T-helper 2 cell (primary cell): ENCODE results near the gene LPO.

ENCODE experiments used
- DNase-seq, 5 experiments: peaks; one replicate each; pipeline versions ENCODE4 v3.0.0 to v3.0.0-alpha.2; 2012 to 2022

The LPO gene

GRCh38 chr17:58229881-58230280 is 8.5 kb upstream of the LPO start:
- no peak for DNase-seq

DNA sequence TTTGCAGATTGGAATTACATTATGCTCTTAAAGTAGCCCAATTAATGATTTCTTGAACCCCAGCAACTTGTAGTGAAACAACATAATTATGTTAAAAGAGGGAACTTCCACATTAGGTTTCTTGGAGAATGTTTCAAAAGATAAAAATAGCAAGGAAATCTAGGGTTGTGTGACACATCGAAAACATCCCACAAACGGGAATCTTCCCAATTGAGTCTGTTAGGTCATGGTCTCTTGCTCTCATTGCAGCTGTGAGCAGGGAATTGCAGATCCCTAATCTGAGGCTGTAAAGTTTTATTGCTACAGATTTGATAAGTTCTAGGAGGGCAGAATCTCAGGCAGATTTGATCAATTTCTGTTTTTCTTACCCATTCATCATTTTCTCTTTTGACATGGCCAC is 6.7 kb upstream of the LPO start:
- no peak for DNase-seq

GRCh38 chr17:58232707-58233156 is 5.7 kb upstream of the LPO start:
- no peak for DNase-seq

DNA sequence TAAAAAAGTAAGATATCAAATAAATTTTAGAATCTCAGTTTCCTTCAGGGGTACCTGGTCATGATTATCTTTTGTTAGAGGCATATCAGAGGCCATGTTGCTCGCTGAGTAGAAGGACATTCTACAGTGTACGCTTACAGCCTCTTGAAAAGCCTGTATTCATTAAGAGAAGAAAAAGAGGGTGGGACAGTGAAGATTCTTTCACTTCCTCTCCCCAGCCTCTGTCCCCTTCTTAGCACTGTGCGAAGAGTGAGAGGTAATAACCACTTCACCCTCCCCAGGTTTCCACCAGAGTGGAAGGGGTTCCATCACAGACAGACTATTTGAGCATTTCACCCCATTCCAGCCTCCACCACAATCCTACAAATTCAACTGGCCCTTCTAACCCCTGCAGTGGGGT is 4.8 kb upstream of the LPO start:
- DNase-seq: no peak

DNA sequence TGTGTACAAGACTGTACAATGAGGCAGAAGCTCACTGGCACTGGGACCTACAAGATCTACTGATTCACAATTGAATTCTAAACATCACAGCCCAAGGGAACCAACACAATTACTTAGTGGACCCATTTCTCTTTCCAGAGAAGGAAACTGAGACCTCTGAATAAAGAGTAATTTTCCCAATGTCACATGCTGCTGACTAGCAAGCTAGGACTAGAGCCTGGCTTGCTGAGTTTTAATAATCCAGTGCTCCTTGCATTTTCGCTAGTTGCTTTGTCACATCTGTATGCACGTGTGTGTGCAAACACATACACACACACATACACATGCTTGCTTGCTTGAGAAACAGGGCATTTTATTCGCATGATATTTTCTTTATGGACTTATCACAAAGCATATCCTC is 3.9 kb upstream of the LPO start:
- no peak for DNase-seq

- no peak for DNase-seq
Observed at GRCh38 chr17:58235821-58236220, 2.6 kb upstream of the LPO start.

GRCh38 chr17:58236394-58236793 is 2.0 kb upstream of the LPO start:
- no peak for DNase-seq

GRCh38 chr17:58239987-58240386 is 1.6 kb downstream of the LPO start:
- no peak for DNase-seq

GRCh38 chr17:58242171-58242784 is 3.9 kb downstream of the LPO start:
- DNase-seq: peak in 1 of 5 experiments; percentile 42

DNA sequence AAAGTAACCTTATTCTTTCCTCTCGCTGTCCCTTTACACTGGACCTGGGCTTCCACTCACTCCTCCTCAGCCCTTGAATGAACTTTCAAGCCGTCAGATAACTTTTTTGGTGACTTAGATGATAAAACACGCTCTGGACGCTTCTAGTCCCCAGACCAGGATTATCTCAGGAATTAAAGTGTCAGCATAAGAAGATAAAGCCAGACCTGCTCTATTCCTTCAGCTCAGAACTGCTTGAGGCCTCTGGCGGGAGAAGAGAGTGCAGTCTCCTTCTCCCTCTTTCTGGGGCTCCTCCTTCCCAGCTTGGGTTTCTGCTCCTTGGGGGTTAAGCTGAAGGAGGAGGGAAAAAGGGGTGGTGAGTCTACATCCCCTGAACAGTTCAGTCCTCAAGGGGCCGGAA is 6.6 kb downstream of the LPO start:
- no peak for DNase-seq

DNA sequence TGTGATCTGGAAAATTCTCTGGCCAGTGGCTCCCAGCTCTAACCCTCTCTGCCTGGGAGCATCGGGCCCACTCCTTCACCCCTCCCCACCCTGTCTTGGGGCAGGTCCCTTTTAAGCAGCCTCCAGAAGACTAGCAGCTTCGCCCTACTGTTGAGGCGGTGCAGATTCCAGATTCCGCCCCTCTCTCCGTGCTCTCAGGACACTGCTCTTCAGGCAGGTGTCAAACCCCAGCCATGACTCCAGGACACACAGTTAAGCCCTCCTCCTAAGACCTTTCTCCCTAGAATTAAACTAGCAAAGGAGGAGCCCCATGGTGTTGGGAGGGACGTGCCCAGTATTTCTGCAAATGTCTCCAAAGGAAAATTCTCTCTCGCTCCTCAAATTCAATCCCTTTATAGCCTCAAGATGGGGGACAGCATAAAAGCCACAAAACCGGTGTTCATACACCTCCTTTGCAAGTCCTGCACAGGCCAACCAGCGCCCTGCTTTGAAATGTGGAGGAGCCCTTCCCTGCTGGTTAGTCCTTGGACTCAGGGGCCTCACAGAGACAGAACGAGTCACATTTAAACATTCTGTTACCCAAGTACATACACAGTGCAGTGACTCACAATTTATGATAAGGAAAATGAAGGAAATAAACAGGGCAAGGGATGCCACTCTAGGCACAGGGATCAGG is 7.2 kb downstream of the LPO start:
- no peak for DNase-seq

GRCh38 chr17:58246104-58246740 is 7.8 kb downstream of the LPO start:
- no peak for DNase-seq

DNA sequence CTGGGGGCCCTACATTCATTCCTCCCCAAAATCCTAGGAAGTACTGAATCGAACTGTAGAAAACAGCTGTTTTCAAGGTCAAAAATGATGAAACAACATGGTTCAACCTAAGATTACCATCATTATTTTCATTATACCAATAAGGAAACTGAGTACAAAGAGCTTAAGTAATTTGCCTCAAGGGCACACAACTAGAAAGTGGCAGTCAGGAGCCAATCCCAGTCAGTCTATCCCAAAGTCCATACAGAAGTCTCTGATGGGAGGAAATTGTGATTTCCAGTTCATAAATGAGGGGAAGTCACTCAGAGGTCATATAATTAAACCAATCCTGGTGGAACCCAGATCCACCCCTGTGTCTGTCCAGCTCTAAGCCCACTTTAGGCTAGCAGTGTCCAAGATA is 8.4 kb downstream of the LPO start:
- no peak for DNase-seq

DNA sequence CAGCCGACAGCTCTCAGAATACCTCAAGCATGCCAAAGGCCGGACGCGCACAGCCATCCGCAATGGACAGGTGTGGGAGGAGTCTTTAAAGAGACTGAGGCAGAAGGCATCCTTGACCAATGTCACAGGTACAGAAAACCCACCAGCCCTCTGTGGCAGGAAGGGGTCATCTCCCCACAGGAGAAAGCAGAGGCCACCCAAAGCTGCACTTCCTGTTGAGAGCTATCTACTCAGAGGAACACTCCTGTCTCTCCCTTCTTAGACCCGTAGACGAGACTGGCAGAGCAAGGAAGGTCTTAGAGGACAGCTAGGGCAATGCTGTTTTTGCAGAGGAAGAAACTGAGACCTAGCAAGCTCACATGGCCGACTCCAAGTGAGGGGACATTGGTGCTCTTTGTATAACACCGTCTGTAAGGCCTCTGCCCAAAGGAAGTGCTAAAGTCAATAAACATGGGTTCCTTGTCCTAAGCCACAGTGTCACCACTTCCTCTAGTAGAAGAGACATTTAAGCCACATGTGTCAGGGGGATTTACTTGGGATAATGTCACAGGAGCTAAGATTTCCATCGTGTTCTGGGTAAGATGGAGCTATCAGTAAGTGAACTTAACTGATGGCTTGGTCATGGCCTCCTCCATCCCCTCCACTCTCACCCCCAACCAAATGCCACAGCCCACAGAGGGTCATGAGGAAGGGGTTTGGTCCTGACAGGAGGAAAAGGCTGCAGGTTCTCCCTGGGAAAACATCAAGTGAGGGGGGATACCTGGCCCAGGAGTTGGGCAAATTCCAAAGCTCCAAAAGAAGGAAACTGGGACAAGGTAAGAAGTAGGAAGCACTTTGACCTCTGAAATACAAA is 9.4 kb downstream of the LPO start:
- DNase-seq: no peak

GRCh38 chr17:58248955-58249269 is 10.5 kb downstream of the LPO start:
- DNase-seq: no peak

GRCh38 chr17:58249270-58250133 is 11.1 kb downstream of the LPO start:
- DNase-seq: peak; percentile 54 to 68 (median 59)

- no peak for DNase-seq
Observed at GRCh38 chr17:58250344-58251011, 12.1 kb downstream of the LPO start.

GRCh38 chr17:58252141-58252540 is 13.8 kb downstream of the LPO start:
- no peak for DNase-seq

- DNase-seq: no peak
Observed at GRCh38 chr17:58253082-58253481, 14.7 kb downstream of the LPO start.

- DNase-seq: no peak
Observed at GRCh38 chr17:58254803-58255202, 16.4 kb downstream of the LPO start.

GRCh38 chr17:58262149-58262548 is 23.8 kb downstream of the LPO start:
- DNase-seq: no peak

GRCh38 chr17:58263773-58264172 is 25.4 kb downstream of the LPO start:
- DNase-seq: no peak
